HG02884 (cell line): ENCODE data around the gene ABCA3.
"Not testable (repeated sequence)": the region's sequence is repeated elsewhere in the genome, so short reads cannot be mapped to it uniquely, and the experiment has no call there.

ENCODE experiments used
- ATAC-seq: cut with Tn5 transposase; IDR thresholded peaks from one replicate; pipeline ENCODE4 v1.9.1; 2021; ENCODE audit warnings: mild to moderate bottlenecking, moderate library complexity; ENCODE audit not compliant: unreplicated experiment

ABCA3 gene

DNA sequence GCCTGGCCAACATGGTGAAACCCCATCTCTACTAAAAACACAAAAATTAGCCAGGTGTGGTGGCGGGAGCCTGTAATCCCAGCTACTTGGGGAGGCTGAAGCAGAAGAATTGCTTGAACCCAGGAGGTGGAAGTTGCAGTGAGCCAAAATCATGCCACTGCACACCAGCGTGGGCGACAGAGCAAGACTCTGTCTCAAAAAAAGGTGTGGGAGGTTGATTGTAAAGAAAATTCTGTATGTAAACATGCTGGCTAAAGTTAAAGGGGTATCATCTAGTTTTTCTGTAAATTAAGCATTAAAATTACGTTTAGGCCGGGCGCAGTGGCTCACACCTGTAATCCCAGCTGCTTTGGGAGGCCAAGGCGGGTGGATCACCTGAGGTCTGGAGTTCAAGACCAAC lies 82.0 kb downstream of the ABCA3 start:
- not testable (repeated sequence) for ATAC-seq

DNA sequence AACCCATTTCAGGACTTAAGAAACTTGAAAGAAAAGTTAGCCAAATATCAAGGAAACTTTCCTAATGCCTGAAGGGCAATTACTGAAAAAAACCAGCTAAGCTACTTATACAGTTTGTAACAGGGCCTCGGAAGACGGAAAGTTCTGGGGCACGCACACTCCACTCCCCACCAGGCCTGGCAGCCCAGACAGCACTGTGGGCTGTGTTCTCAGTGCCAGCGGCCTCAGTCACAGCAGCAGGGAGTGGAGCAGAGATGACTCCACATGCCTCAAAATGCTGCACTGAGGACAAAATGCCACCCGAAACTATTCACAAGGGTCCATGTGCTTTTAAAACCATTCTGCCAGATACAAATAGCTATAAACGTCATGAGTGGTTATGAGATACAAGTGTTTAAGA lies 82.8 kb downstream of the ABCA3 start:
- ATAC-seq, result no peak

DNA sequence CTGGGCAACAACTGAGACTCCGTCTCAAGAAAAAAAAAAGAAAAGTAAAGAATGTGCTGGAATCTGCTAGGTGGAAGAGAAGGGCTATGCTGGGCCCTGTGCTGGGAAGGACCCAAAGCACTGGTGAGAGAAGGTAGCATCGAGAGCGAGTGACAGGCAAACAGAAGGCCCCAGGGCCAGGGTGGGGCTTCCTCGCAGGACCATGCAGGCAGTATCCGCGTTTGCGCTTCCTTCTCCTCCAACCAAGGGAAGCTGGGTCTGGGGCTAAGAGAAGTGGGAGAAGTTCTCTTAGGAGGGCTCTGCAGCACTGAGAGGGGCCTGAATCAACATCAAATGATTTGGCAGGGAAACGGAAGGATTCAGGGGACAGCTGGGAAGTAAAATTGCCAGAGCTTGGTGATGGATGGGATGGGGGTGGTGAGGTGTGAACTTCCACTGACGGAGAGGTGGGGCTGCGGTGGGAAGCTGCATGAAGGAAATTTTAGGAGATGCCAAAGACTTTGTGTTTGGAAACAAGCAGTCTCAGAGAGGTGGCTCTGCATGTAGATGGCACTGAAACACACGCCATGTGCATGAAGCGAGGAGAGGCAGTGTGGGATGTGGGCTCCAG lies 83.9 kb downstream of the ABCA3 start:
- no peak for ATAC-seq

- ATAC-seq, result no peak
Observed at GRCh38 chr16:2253293-2253692, 87.2 kb downstream of the ABCA3 start.

DNA sequence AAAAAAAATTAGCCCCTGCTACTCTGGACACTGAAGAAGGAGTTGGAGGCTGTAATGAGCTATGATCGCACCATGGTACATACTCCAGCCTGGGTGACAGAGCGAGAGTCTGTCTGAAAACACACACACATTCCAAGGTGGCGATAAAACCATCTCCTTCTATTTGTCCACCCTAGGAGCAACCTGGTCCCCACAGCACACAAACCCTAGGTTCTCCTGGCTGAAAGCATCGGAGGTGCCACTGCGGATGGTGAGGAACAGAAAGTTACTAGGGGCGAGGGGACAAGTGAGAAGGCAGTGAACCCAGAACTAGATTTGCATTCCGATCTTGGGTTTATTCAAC lies 87.8 kb downstream of the ABCA3 start:
- ATAC-seq, result no peak

- ATAC-seq, result peak; percentile 75
Observed at GRCh38 chr16:2251296-2252111, 89.0 kb downstream of the ABCA3 start, which contains the start of gene ECI1. ECI1 (minus strand) TSS chr16:2251587; CDS start chr16:2251566, 21 bp downstream.

GRCh38 chr16:2250652-2251295 lies 89.8 kb downstream of the ABCA3 start:
- no peak for ATAC-seq

DNA sequence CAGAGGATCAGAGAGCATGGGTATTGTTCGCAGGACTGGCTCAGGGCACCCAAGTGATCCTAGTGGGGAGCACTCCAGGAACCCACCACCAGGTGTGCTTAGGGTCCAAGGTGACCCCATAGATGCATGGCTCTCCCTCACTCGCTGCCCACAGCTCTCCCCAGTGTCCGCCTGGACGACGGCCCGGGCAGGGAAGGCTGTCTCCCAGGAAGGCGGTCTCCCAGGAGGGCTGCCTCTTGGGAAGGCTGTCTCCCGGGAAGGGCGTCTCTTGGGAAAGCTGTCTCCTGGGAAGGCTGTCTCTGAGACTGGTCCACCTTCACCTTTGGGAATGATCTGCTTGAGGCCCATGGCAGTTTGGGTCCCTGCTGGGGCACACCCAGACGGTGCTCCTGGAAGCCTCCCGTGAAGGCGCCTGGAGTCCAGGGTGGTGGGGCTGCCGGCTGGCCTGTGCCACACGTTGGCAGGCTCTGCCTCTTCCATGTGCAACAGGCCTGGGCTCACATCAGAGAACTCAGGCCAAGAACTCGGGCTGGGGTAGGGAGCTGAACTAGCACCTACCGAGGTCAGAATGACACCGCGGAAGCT lies 94.1 kb downstream of the ABCA3 start:
- ATAC-seq, result no peak

- no peak for ATAC-seq
Observed at GRCh38 chr16:2244926-2245795, 95.4 kb downstream of the ABCA3 start.

- no peak for ATAC-seq
Observed at GRCh38 chr16:2244301-2244700, 96.2 kb downstream of the ABCA3 start.

DNA sequence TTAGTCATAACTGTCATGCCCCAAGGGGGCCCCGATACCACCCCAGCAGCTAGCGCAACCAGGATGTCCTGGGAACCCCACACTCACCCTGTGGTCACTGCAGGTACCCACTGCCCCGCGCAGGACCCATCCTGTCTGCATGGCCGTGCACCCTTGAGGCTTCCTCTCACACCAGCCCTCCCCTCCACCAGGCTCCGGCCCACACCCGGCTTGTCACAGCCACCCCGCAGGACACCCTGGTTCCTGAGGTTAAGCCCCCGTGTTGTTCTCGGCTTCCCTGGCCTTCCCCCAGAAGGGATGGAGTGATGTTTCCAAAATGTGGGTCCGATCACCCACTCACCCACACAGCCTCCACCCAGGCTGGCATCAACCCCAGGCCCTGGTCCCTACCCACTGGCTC lies 96.7 kb downstream of the ABCA3 start:
- no peak for ATAC-seq

- ATAC-seq, result no peak
Observed at GRCh38 chr16:2243031-2243528, 97.4 kb downstream of the ABCA3 start.

DNA sequence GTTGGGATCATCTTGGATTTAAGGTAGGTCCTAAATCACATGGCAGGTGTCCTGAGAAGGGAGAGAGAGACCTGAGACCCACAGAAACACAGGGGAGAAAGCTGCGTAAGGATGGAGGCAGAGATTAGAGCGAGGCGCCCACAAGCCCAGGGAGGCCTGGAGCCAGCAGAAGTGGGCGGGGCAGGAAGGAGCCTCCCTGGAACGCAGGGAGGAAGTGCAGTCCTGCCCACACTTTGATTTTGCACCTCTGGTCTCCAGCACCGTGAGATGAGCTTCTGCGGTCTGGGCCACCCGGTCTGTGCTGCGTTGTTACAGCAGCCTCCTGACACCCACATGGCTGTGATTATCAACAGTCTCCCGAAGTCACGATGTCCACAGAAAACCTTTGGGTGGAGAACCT lies 97.9 kb downstream of the ABCA3 start:
- no peak for ATAC-seq

DNA sequence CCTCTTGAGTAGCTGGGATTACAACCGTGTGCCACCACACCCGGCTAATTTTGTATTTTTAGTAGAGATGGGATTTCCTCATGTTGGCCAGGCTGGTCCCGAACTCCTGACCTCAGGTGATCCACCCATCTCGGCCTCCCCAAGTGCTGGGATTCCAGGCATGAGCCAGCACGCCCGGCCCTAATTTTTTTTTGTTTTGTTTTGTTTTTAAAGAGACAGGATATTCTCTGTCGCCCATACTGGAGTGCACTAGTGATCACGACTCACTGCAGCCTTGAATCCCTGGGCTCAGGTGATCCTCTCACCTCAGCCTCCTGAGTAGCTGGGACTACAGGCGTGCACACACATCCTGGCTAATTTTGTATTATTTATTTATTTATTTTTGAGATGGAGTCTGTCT lies 100.2 kb downstream of the ABCA3 start:
- ATAC-seq, result not testable (repeated sequence)

- no peak for ATAC-seq
Observed at GRCh38 chr16:2238838-2239675, 101.5 kb downstream of the ABCA3 start.

DNA sequence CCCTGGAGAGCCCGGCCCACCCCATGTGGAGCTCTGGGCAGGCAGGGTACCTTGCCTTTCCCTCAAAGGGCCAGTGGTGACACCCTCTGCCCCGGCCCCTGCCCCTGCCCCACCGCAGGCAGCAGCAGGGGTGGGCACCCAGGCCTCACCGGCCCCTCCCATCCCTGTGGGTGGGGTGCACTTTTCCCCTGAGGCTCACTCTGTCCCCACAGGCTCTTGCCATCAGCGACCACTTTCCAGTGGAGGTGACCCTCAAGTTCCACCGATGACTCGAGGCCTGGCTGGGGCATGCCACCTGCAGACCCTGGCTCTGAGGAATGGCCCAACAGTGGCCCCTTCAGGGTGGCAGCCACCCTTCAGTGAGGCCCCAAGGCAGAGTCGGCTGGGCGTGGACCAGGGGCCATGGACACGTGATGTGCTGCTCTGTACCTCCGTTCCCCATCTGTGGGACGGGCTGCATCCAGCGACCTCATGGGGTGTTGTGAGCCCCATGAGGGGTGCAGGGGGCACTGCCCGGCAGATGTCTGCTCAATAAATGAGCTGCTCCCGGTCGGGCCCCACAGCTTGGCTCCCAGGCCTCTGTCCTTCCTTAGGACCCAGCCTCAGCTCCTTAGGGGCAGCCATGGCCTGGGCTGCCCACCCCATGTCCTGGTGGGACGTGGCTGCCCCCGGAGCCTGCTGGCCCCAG lies 102.2 kb downstream of the ABCA3 start:
- no peak for ATAC-seq

DNA sequence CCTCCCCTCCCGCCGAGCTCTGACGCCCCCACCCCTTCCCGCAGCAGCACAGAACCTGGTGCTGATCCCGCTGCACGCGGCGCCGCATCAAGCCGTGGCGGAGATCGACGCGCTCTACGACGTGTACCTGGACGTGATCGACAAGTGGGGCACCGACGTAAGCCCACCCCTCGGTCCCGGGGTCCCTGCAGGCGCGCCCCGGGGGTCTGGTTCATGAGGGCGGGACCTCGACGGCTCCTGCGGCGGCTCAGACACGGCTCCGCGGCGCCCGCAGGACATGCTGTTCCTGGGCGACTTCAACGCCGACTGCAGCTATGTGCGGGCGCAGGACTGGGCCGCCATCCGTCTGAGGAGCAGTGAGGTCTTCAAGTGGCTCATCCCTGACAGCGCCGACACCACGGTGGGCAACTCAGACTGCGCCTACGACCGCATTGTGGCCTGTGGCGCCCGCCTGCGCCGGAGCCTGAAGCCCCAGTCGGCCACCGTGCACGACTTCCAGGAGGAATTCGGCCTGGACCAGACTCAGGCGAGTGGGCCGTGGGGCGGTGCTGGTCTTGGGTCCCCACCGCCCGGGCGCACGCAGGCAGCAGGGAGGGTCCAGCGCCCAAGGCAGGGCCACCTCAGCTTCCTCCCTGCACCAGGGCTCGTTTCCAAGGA lies 102.9 kb downstream of the ABCA3 start:
- ATAC-seq, result no peak

DNA sequence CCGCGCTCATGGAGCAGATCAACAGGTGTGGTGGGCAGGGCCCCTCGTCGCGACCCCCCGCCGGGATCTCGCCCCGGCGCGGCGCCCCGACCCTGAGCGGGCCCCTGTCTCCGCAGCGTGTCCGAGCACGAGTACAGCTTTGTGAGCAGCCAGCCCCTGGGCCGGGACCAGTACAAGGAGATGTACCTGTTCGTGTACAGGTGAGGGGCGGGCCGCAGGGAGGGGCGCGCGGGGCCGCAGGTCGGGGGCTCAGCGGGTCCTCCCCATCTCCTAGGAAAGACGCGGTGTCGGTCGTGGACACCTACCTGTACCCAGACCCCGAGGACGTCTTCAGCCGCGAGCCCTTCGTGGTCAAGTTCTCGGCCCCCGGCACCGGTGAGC lies 103.4 kb downstream of the ABCA3 start:
- ATAC-seq, result no peak
